GM18873 (cell line): ENCODE measurements around the gene GPC6.
A peak's percentile ranks its signal among the peaks of the same experiment; 100 is the strongest.

Experiments used
- ATAC-seq: cut with Tn5 transposase; IDR thresholded peaks from one replicate; pipeline ENCODE4 v1.9.1; 2021; ENCODE audit warnings: mild to moderate bottlenecking, moderate library complexity, moderate number of reproducible peaks; ENCODE audit not compliant: unreplicated experiment, low FRiP score

Gene GPC6

GRCh38 chr13:94318418-94318817 lies 1091.8 kb downstream of the GPC6 start:
- ATAC-seq: no peak

- no peak for ATAC-seq
These were observed 1092.9 kb downstream of the GPC6 start for GRCh38 chr13:94319501-94319900.

- ATAC-seq: no peak
These were observed 1096.5 kb downstream of the GPC6 start for GRCh38 chr13:94322925-94323763.

- ATAC-seq: no peak
These were observed 1097.5 kb downstream of the GPC6 start for GRCh38 chr13:94323764-94324758.

- ATAC-seq: no peak
These were observed 1098.3 kb downstream of the GPC6 start for GRCh38 chr13:94324767-94325540.

- ATAC-seq: no peak
These were observed 1099.0 kb downstream of the GPC6 start for GRCh38 chr13:94325650-94326049.

GRCh38 chr13:94327318-94327717 lies 1100.7 kb downstream of the GPC6 start:
- ATAC-seq: peak; percentile 88

- no peak for ATAC-seq
These were observed 1101.9 kb downstream of the GPC6 start for GRCh38 chr13:94328381-94329041.

- no peak for ATAC-seq
These were observed 1102.7 kb downstream of the GPC6 start for GRCh38 chr13:94329277-94329676.

GRCh38 chr13:94329754-94330551 lies 1103.3 kb downstream of the GPC6 start:
- ATAC-seq: no peak

- ATAC-seq: no peak
These were observed 1104.0 kb downstream of the GPC6 start for GRCh38 chr13:94330552-94331071.

GRCh38 chr13:94331281-94331680 lies 1104.7 kb downstream of the GPC6 start:
- no peak for ATAC-seq

GRCh38 chr13:94332359-94333096 lies 1105.9 kb downstream of the GPC6 start:
- no peak for ATAC-seq

GRCh38 chr13:94333131-94333820 lies 1106.7 kb downstream of the GPC6 start:
- no peak for ATAC-seq

- ATAC-seq: no peak
These were observed 1109.3 kb downstream of the GPC6 start for GRCh38 chr13:94335761-94336526.

GRCh38 chr13:94339116-94339687 lies 1112.6 kb downstream of the GPC6 start:
- no peak for ATAC-seq
